Gastrocnemius medialis (tissue), 4 donors: ENCODE results near the gene GPS1.

ENCODE experiments used
- CTCF ChIP-seq, 5 experiments: fragments of 450-650 bp in 3 of 5; fragments of 200-600 bp in 2 of 5; sonication (generic) in 2 of 5; IDR thresholded peaks in 4 of 5; conservative IDR thresholded peaks in 1 of 5; 1 replicate in 4 of 5; 2 replicates in 1 of 5; pipeline ENCODE4 v1.5.1; 2016 to 2019; ENCODE audit warnings: antibody characterized with exemption in 5 of 5, mild to moderate bottlenecking in 3 of 5, moderate library complexity in 3 of 5
- POLR2A ChIP-seq, 2 donors: fragments of 450-650 bp; IDR thresholded peaks; one replicate each; pipeline ENCODE4 v1.6.1; 2017; ENCODE audit warnings: antibody characterized with exemption in 2 of 2, mild to moderate bottlenecking in 2 of 2, moderate library complexity in 2 of 2

- TF ChIP-seq CTCF (IDR thresholded peaks at IDR 0.05 in 4 of 5, conservative IDR thresholded peaks at IDR 0.05 in 1 of 5) (peak in 4 of 5 experiments; percentile 1 to 43 (median 36)), POLR2A (IDR thresholded peaks at IDR 0.05) (peak; percentile 82 to 97)
Observed at GRCh38 chr17:82098169-82098938, 46.7 kb downstream of the GPS1 start, which contains the start of gene FASN.
